HepG2 (cell line): Measurements from ENCODE around the gene ARVCF. TPM values are rescaled to one million over a fixed set of nuclear protein-coding genes. Genes with fewer than 3 reads are reported as not detected.

Experiments
- ATAC-seq: fragments of 200-7000 bp; cut with Tn5 transposase; 3 replicates; pipeline ENCODE4 v1.9.1; 2020; ENCODE audit warnings: mild to moderate bottlenecking, moderate library complexity
- BruUV-seq: library from RNA; stranded (reverse); fragments of 400-500 nt; replicated peaks from 2 replicates; lab custom pipeline; 2021; lab: Mats Ljungman, UMichigan
- CTCF ChIA-PET: fragments of 300-600 bp; formaldehyde crosslinking; extraction: SDS; loops from one replicate; lab custom pipeline; 2021; ENCODE audit warnings: low total read pairs, inconsistent platforms, low intra/inter-chr PET ratio; lab: Yijun Ruan, JAX
- POLR2A ChIA-PET: fragments of 350-600 bp; sonication (Branson Sonifier 250); formaldehyde crosslinking; loops from one replicate; lab custom pipeline; 2020; ENCODE audit warnings: antibody characterized with exemption, inconsistent platforms; lab: Yijun Ruan, JAX
- DNase-seq: peaks from one replicate; pipeline ENCODE4 v3.0.0-alpha.2; 2015; ENCODE audit warnings: low spot score
- FAIRE-seq: peaks from 3 replicates; lab custom pipeline; 2011; peaks lifted over from hg19 to GRCh38; lab: Jason Lieb, UNC
- H2AFZ ChIP-seq: one replicate; pipeline ENCODE4 v1.6.1; 2011; ENCODE audit warnings: low read length, inconsistent platforms
- H3K27ac ChIP-seq: fragments of 300-600 bp; 3 replicates; pipeline ENCODE4 v1.8.0; 2011; ENCODE audit warnings: mixed run types, mild to moderate bottlenecking, mixed read lengths, low read length, inconsistent platforms; ENCODE audit not compliant: insufficient read depth; ENCODE audit errors: extremely low read length
- H3K27me3 ChIP-seq, 2 experiments: fragments of 200-600 bp in 1 of 2; 2 replicates in 1 of 2; 3 replicates in 1 of 2; pipeline versions ENCODE4 v1.6.0 to v1.8.0; 2011; ENCODE audit warnings: low read length in 2 of 2, mild to moderate bottlenecking in 2 of 2, moderate library complexity in 2 of 2, inconsistent platforms in 1 of 2; ENCODE audit not compliant: insufficient read depth in 2 of 2, control insufficient read depth in 1 of 2
- H3K36me3 ChIP-seq, 2 experiments: fragments of 200-600 bp in 1 of 2; replicated peaks in 1 of 2; 2 replicates in 1 of 2; 3 replicates in 1 of 2; pipeline versions ENCODE4 v1.5.1 to v1.8.0; 2011; ENCODE audit warnings: low read length in 2 of 2, inconsistent platforms in 1 of 2; ENCODE audit not compliant: insufficient read depth in 2 of 2, control insufficient read depth in 1 of 2
- H3K4me1 ChIP-seq: 2 replicates; pipeline ENCODE4 v1.5.1; 2012; ENCODE audit warnings: low read length, inconsistent platforms; ENCODE audit not compliant: insufficient read depth
- H3K4me2 ChIP-seq: 2 replicates; pipeline ENCODE4 v1.6.0; 2011; ENCODE audit warnings: low read depth, low read length, inconsistent platforms
- H3K4me3 ChIP-seq, 3 experiments: fragments of 200-600 bp in 1 of 3; sonication (generic), shearing (Covaris generic) in 1 of 3; replicated peaks in 1 of 3; 2 replicates each; pipeline ENCODE4 v1.5.1; 2011 to 2016; ENCODE audit warnings: low read length in 3 of 3, inconsistent platforms in 2 of 3, low read depth in 2 of 3, mild to moderate bottlenecking in 2 of 3, control low read depth in 1 of 3, mixed read lengths in 1 of 3; ENCODE audit not compliant: insufficient read depth in 1 of 3
- H3K79me2 ChIP-seq: one replicate; pipeline ENCODE4 v1.6.1; 2011; ENCODE audit warnings: low read length, inconsistent platforms; ENCODE audit not compliant: insufficient read depth
- H3K9ac ChIP-seq: 2 replicates; pipeline ENCODE4 v1.6.0; 2011; ENCODE audit warnings: mild to moderate bottlenecking, low read depth, low read length, inconsistent platforms; ENCODE audit not compliant: insufficient read depth
- H3K9me3 ChIP-seq: 2 replicates; pipeline ENCODE4 v1.5.1; 2012; ENCODE audit warnings: mild to moderate bottlenecking, low read length
- H4K20me1 ChIP-seq: 2 replicates; pipeline ENCODE4 v1.6.0; 2011; ENCODE audit warnings: inconsistent platforms, mild to moderate bottlenecking, low read length, moderate library complexity; ENCODE audit not compliant: insufficient read depth
- CAMTA2 ChIP-seq: sonication (generic); formaldehyde crosslinking; IDR thresholded peaks from 2 replicates; pipeline ENCODE4 v1.4.0; 2020; ENCODE audit warnings: mild to moderate bottlenecking, missing genetic modification reagents, borderline replicate concordance
- DNMT3B ChIP-seq: conservative IDR thresholded peaks from 2 replicates; pipeline ENCODE4 v1.6.1; 2016; ENCODE audit warnings: missing biosample characterization, control low read depth
- FOXO1 ChIP-seq: sonication (generic); formaldehyde crosslinking; IDR thresholded peaks from 2 replicates; pipeline ENCODE4 v1.4.0; 2020; ENCODE audit warnings: missing genetic modification reagents
- HIVEP1 ChIP-seq: sonication (generic); formaldehyde crosslinking; IDR thresholded peaks from 2 replicates; pipeline ENCODE4 v1.4.0; 2020; ENCODE audit warnings: mild to moderate bottlenecking, missing genetic modification reagents
- PITX1 ChIP-seq: sonication (generic); formaldehyde crosslinking; IDR thresholded peaks from 2 replicates; pipeline ENCODE4 v1.5.1; 2020; ENCODE audit warnings: mild to moderate bottlenecking, missing genetic modification reagents
- REL ChIP-seq: sonication (generic); formaldehyde crosslinking; conservative IDR thresholded peaks from 2 replicates; pipeline ENCODE4 v1.8.0; 2022; ENCODE audit warnings: mild to moderate bottlenecking, missing genetic modification reagents, moderate library complexity
- WGBS: methylation state at CpG from one replicate; pipeline ENCODE4 v1.1.6; 2017; ENCODE audit warnings: low lambda C conversion rate; 5-methylcytosine and 5-hydroxymethylcytosine counted together
- in situ Hi-C: cut with HindIII; loops from 2 replicates; pipeline ENCODE4 v1.10.0; 2017; ENCODE audit warnings: low pct_unique_long_range_greater_than_20kb; ENCODE audit not compliant: extremely low pct_ligation_motif_present
- intact Hi-C: fragments of 100-400 bp; cut with micrococcal nuclease; formaldehyde crosslinking; loops from one replicate; pipeline ENCODE4 v1.10.0; 2022; ENCODE audit not compliant: unreplicated experiment
- polyA plus RNA-seq, 8 experiments: library from polyadenylated mRNA; depleted of rRNA in 3 of 8; stranded (reverse) in 7 of 8; unstranded in 1 of 8; fragments of >200 nt; fragmentation: Illumina TruSeq in 4 of 8; extraction: Trizol in 4 of 8; gene quantifications; 2 replicates each; pipeline versions ENCODE4 v1.2.1 to v1.2.3, GENCODE V29; 2011 to 2016; ENCODE audit warnings: low read depth in 4 of 8, missing spikeins in 1 of 8, mixed read lengths in 1 of 8; ENCODE audit not compliant: insufficient read depth in 1 of 8
- total RNA-seq, 5 experiments: library from RNA; depleted of rRNA; stranded (reverse); fragments of >200 nt; fragmentation: Illumina TruSeq; extraction: Trizol; gene quantifications; 2 replicates each; pipeline ENCODE4 v1.2.3, GENCODE V29; 2016; ENCODE audit warnings: low read depth in 1 of 5
- TF ChIP-seq, protein P1 (sequence below): sonication (generic); formaldehyde crosslinking; IDR thresholded peaks from 2 replicates; pipeline ENCODE4 v1.5.0; 2020; ENCODE audit warnings: mild to moderate bottlenecking, missing genetic modification reagents
- TF ChIP-seq, protein P2 (sequence below): sonication (generic); formaldehyde crosslinking; IDR thresholded peaks from 2 replicates; pipeline ENCODE4 v1.4.0; 2020; ENCODE audit warnings: missing genetic modification reagents, low read depth, mild to moderate bottlenecking, borderline replicate concordance

ARVCF gene
- total and polyA plus RNA-seq, 2 of the 13 experiments (the other 11 are each of a cell fraction or from before 2014, with no cell fraction given): 16.4 to 17.7 TPM

DNA sequence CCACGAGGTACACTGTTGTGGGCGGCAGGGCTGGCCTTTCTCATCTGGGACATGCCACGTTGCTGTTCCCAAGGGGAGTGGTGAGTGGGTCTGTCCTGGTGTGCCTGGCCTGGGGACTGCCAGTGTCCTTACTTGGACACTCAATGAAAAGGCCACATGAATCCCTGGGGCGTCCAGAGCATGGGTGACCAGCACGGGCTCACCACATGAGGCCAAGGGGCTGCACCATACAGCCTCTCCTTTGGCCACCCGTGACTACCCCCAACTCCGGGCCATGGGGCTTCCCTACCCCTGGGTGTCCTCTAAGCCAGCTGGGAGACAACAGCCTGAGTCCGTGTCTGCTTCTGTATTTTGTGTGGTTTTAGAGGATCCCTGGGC lies 54.8 kb downstream of the ARVCF start:
- H4K20me1 ChIP-seq: no peaks in the 10 kb centered on the region; the same call in 1 of the 2 replicates
- peak overlapping the region; percentile 96 for H3K4me2 ChIP-seq
- FAIRE-seq: no peak
- no peaks in the 10 kb centered on the region for H3K27me3 ChIP-seq
- H3K27ac ChIP-seq: peak overlapping the region; percentile 99
- no peak for ATAC-seq
- H3K79me2 ChIP-seq: peaks cover 12% of the 10 kb centered on the region
- H3K4me3 ChIP-seq: peak overlapping the region in 1 of 3 experiments; percentile 75; a peak in 1 of 6 replicates
- H2AFZ ChIP-seq: no peak overlapping the region
- DNase-seq: no peak
- 0 out of 2 replicates have a peak, but pooled peaks have one; percentile 46 for TF ChIP-seq CAMTA2 (CRISPR knock-in tag)
- TF ChIP-seq HIVEP1: 0 out of 2 replicates have a peak, but pooled peaks have one; percentile 34
- TF ChIP-seq, protein P1, sequence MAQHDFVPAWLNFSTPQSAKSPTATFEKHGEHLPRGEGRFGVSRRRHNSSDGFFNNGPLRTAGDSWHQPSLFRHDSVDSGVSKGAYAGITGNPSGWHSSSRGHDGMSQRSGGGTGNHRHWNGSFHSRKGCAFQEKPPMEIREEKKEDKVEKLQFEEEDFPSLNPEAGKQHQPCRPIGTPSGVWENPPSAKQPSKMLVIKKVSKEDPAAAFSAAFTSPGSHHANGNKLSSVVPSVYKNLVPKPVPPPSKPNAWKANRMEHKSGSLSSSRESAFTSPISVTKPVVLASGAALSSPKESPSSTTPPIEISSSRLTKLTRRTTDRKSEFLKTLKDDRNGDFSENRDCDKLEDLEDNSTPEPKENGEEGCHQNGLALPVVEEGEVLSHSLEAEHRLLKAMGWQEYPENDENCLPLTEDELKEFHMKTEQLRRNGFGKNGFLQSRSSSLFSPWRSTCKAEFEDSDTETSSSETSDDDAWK (CRISPR knock-in tag): no peak
- 0 out of 2 replicates have a peak, but pooled peaks have one; percentile 0 for TF ChIP-seq FOXO1 (CRISPR knock-in tag)
- TF ChIP-seq DNMT3B (CRISPR knock-in tag): no peak
- TF ChIP-seq PITX1: 0 out of 2 replicates have a peak, but pooled peaks have one; percentile 11
- TF ChIP-seq REL: 0 out of 2 replicates have a peak, but pooled peaks have one; percentile 41
- TF ChIP-seq, protein P2, sequence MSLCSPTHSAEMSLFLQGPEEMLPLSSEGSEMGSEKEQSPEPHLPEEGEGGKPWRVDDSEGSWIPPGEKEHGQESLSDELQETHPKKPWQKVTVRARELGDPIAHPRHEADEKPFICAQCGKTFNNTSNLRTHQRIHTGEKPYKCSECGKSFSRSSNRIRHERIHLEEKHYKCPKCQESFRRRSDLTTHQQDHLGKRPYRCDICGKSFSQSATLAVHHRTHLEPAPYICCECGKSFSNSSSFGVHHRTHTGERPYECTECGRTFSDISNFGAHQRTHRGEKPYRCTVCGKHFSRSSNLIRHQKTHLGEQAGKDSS: 0 out of 2 replicates have a peak, but pooled peaks have one; percentile 7
- H3K4me1 ChIP-seq: peaks cover 70% of the 10 kb centered on the region
- ChIA-PET CTCF (no interaction called here), POLR2A (interaction anchor here (1.0 to 1.8 kb wide), 5 partner anchors 10 to 156 kb away, joined by 4 to 15 read pairs (median 7); partner anchors contain the start of genes COMT, TANGO2, TRMT2A and TXNRD2)
- no TSS peak for BruUV-seq
- no peaks in the 10 kb centered on the region for H3K9me3 ChIP-seq
- intact Hi-C loops: no loop called here
- in situ Hi-C loops: no loop called here
- 90% methylated on average over 2 of the region's 8 CpGs for WGBS
- peak overlapping the region; percentile 75 for H3K9ac ChIP-seq
- peaks cover 8 to 25% of the 10 kb centered on the region in 2 experiments; a peak in 3 of 5 replicates for H3K36me3 ChIP-seq
